Stimulated activated naive CD4-positive, alpha-beta T cell (primary cell): Measurements from ENCODE around the gene CTNNA3.

Source experiments
- DNase-seq, 6 experiments: peaks; one replicate each; lab custom pipeline; 2025; lab: John Stamatoyannopoulos, UW

The CTNNA3 gene

DNA sequence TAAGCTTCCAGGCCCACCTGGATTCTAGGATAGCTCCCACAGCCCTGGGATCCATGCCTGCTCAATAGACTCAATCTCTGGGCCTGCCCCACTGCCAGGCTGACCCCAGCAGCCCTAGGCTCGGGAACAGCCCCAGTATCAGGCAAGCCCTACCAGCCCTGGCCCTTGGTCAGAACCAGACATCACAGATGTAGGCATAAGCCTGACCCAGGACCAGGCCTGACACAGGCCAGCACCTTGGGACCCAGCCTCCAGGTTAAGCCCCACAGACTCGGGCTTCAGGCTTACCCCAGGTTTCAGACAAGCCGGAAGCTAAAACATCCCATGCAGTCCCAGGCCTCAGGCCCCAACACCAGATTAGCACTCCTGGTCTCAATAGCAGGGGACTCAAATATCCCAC lies 1046.4 kb downstream of the CTNNA3 start:
- no peak for DNase-seq

- DNase-seq: no peak
These were observed 1053.8 kb downstream of the CTNNA3 start for GRCh38 chr10:66642217-66642616.

GRCh38 chr10:66639371-66639770 lies 1056.6 kb downstream of the CTNNA3 start:
- DNase-seq: no peak

GRCh38 chr10:66637273-66638036 lies 1058.5 kb downstream of the CTNNA3 start:
- no peak for DNase-seq

- no peak for DNase-seq
These were observed 1066.0 kb downstream of the CTNNA3 start for GRCh38 chr10:66629996-66630395.

DNA sequence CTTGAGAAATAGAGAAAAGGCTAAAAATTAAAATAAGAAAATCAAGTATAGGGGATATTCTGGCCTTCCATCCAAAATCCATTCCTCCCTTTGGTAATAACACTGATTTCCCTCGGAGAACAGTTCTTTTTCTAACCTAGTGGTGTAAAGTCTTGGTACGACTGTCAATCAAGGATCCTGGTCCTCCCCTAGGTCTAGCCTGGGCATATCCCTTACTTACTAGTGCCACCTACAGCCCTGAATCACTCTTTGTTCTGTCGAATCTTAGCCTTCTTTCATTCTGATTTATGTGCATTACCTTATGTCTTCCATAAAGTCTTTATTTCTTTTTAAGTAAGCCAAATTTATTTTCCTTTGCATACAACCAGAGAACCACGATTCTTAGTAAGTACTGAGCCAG lies 1068.8 kb downstream of the CTNNA3 start:
- DNase-seq: no peak

DNA sequence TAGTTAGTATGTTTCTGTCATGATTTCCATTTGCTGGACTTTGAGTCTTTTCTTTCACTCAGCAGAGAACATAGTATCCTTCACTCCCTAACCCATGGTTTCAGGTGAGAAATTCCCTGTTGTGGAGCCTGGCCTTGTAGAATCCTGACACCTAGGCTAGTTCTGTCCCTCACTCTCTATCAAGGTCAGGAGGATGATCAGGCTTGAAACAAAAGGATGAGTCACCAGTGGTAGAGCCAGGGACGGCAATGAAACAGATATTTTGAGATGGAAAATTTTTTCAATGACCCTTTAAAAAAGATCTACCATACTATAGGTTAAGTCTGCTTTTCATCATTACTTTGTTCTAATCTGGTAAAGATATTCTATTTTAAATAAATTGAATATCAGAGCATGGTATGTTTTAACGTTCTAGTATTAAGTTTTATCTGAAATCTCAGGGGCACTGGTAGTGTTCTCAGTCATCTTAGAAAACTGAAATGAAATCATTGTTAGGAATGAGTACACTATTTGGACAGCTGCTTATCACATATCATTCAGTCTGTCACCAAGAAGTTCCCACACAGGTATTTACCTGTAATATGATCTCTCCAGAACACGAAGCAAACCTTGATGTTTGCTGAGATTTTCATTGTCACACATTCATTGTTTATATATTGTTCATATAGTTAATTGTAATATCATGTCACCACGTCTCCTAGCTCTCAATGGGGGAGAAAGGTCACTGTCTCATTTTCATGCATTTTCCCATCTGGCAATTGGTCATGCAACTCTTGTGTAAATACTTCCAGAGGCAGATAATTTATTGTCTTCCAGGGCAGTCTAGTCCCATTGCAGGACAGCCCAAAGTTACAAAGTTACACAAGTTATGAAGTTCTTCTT lies 1070.0 kb downstream of the CTNNA3 start:
- DNase-seq: no peak

DNA sequence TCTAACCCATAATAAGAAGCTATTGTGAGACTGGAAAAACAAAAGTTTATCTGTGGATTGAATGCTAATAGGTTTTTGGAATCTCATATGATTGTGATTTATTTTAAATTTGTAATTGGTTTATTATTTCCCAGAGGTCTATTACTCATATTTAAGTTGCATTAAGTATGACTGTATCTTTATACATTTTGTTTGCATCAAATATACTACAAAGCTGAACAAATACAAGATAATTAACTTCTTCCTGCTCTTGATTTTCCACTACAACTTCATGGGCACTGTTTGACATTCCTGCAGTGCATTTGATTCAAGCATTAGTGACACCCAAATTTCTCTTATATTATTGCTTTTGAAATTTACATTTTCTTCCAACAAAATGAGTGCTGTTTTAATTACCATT lies 1073.9 kb downstream of the CTNNA3 start:
- no peak for DNase-seq

GRCh38 chr10:66604195-66604594 lies 1091.8 kb downstream of the CTNNA3 start:
- no peak for DNase-seq

- no peak for DNase-seq
These were observed 1104.1 kb downstream of the CTNNA3 start for GRCh38 chr10:66591865-66592264.

- no peak for DNase-seq
These were observed 1108.3 kb downstream of the CTNNA3 start for GRCh38 chr10:66587680-66588050.

- DNase-seq: no peak
These were observed 1108.9 kb downstream of the CTNNA3 start for GRCh38 chr10:66586897-66587679.

DNA sequence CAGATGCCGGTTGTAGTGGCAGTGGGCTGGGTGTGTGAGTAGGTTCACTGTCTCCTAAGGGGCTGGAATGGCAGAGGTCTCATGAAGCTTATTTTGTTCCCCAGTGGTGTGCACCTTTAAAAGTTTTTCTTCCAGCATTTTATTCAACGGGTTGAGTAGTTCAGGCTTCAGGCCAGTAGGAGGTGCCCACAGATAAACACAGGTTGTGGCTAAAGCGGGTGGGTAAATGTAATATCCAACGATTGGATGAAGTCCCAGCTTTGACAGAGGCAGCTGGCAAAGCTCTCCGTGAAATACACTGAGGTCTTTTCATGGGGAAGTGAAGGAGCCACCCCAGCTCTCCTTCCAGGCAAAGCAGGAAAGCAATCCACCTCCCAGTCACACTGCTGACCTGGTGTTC lies 1109.9 kb downstream of the CTNNA3 start:
- DNase-seq: no peak

- DNase-seq: no peak
These were observed 1120.6 kb downstream of the CTNNA3 start for GRCh38 chr10:66575251-66575855.

- no peak for DNase-seq
These were observed 1123.3 kb downstream of the CTNNA3 start for GRCh38 chr10:66572700-66573099.

DNA sequence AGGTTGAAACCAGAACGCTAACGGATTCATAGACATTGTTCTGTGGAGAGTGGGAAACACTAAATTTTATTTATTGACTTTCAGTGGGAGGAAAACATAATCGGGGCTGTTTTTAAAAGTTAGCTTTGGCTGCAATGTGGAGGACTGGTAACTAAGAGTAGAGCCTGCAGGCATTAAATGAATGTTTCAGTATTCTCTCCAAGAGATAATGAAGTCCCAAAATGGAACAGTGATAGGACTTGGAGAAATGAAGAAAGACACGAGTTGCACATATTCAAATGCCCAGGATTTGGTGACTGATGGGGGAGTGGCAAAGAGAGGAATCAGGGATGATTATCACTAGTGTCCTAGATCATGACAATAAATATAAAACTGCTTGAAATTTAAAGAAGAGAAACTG lies 1130.0 kb downstream of the CTNNA3 start:
- no peak for DNase-seq

- no peak for DNase-seq
These were observed 1131.7 kb downstream of the CTNNA3 start for GRCh38 chr10:66564287-66564686.

GRCh38 chr10:66555061-66555460 lies 1140.9 kb downstream of the CTNNA3 start:
- no peak for DNase-seq

- no peak for DNase-seq
These were observed 1143.7 kb downstream of the CTNNA3 start for GRCh38 chr10:66552331-66552730.

- no peak for DNase-seq
These were observed 1145.6 kb downstream of the CTNNA3 start for GRCh38 chr10:66550351-66550750.

GRCh38 chr10:66538908-66539307 lies 1157.1 kb downstream of the CTNNA3 start:
- DNase-seq: no peak

DNA sequence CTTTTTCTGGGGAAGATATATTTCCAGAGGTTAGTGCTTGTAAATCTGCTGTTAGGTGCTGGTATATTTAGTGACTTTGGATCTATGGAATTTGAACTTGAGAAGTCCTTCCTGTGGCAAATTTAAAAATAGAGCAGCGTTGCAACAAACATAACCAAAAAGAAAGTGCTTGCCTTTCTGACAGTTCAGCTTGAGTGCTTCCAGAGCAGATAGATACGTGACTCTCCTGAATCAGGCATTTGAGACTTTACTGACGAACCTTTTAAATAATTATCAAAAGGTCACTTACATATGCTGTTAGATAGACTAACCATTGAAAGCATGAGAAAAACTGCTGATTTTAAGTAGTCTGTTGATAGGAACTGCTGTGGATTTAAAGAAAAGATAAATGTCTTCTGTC lies 1157.6 kb downstream of the CTNNA3 start:
- no peak for DNase-seq
